ENCODE measurements around the gene C1QC. TPM values are rescaled to one million over a fixed set of nuclear protein-coding genes. Genes with fewer than 3 reads are reported as not detected.

Gene C1QC
- total and polyA plus RNA-seq, 5 donors: 32.7 to 196 (median 109) TPM

GRCh38 chr1:22683547-22683946 is 40.1 kb downstream of the C1QC start:
- intact Hi-C loops (cut with DNase I): no loop called here
- WGBS: 84% methylated on average over 1 of the region's 1 CpG
- Histone ChIP-seq H3K4me3 (ENCODE audit: low read length) (no peak overlapping the region), H3K27me3 (ENCODE audit: control insufficient read depth, insufficient read depth) (no peaks in the 10 kb centered on the region), H3K9me3 (ENCODE audit: control insufficient read depth, low read length) (no peaks in the 10 kb centered on the region), H3K4me1 (ENCODE audit: control insufficient read depth, insufficient read depth, low read length) (no peaks in the 10 kb centered on the region), H3K27ac (ENCODE audit: low read length) (no peak overlapping the region)
- no peak for DNase-seq
- no peak for ATAC-seq

- no peak overlapping the region for H3K4me3 ChIP-seq (ENCODE audit: low read length)
- H3K27me3 ChIP-seq (ENCODE audit: control insufficient read depth, insufficient read depth): no peaks in the 10 kb centered on the region
- no peak overlapping the region for H3K27ac ChIP-seq (ENCODE audit: low read length)
- no peak for DNase-seq
- intact Hi-C loops (cut with DNase I): no loop called here
- no peak for ATAC-seq
- H3K9me3 ChIP-seq (ENCODE audit: control insufficient read depth, low read length): no peaks in the 10 kb centered on the region
- no peaks in the 10 kb centered on the region for H3K4me1 ChIP-seq (ENCODE audit: control insufficient read depth, insufficient read depth, low read length)
- WGBS: 28% methylated on average over 10 of the region's 10 CpGs
Measured at GRCh38 chr1:22685591-22686059, 42.2 kb downstream of the C1QC start.

GRCh38 chr1:22687191-22687590 is 43.8 kb downstream of the C1QC start:
- Histone ChIP-seq H3K4me3 (ENCODE audit: low read length) (no peak overlapping the region), H3K27ac (ENCODE audit: low read length) (no peak overlapping the region), H3K4me1 (ENCODE audit: control insufficient read depth, insufficient read depth, low read length) (no peaks in the 10 kb centered on the region), H3K27me3 (ENCODE audit: control insufficient read depth, insufficient read depth) (no peaks in the 10 kb centered on the region), H3K9me3 (ENCODE audit: control insufficient read depth, low read length) (no peaks in the 10 kb centered on the region)
- DNase-seq (no peak), ATAC-seq (no peak)
- 79% methylated on average over 2 of the region's 2 CpGs for WGBS
- intact Hi-C loops (cut with DNase I): no loop called here

GRCh38 chr1:22688466-22688865 is 45.0 kb downstream of the C1QC start:
- ATAC-seq: no peak
- H3K9me3 ChIP-seq (ENCODE audit: control insufficient read depth, low read length): no peaks in the 10 kb centered on the region
- DNase-seq: no peak
- intact Hi-C loops (cut with DNase I): no loop called here
- H3K27ac ChIP-seq (ENCODE audit: low read length): no peak overlapping the region
- no peak overlapping the region for H3K4me3 ChIP-seq (ENCODE audit: low read length)
- no peaks in the 10 kb centered on the region for H3K27me3 ChIP-seq (ENCODE audit: control insufficient read depth, insufficient read depth)
- no peaks in the 10 kb centered on the region for H3K4me1 ChIP-seq (ENCODE audit: control insufficient read depth, insufficient read depth, low read length)

DNA sequence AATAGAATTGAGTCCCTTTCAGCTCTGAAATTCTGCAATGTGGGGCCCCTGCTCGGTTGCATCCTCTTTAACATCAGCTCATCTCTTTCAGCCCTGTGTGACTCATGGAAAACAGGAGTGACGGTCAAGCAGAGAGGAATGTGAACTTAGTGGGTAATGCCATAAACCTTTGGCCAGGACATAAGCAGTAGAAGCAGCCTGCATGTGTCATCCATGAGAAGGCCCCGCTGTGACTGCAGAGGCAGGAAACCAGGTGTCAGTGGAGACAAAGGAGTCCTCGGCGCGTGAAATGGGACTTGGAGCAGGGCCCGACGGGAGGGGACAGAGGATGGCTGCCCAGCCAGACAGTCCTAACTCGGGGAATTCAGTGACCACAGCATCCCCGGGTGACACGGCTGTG is 46.1 kb downstream of the C1QC start:
- DNase-seq (no peak), ATAC-seq (no peak)
- Histone ChIP-seq H3K4me3 (ENCODE audit: low read length) (no peak overlapping the region), H3K9me3 (ENCODE audit: control insufficient read depth, low read length) (no peaks in the 10 kb centered on the region), H3K27me3 (ENCODE audit: control insufficient read depth, insufficient read depth) (no peaks in the 10 kb centered on the region), H3K27ac (ENCODE audit: low read length) (no peak overlapping the region), H3K4me1 (ENCODE audit: control insufficient read depth, insufficient read depth, low read length) (no peaks in the 10 kb centered on the region)
- 59% methylated on average over 11 of the region's 11 CpGs for WGBS
- intact Hi-C loops (cut with DNase I): no loop called here

DNA sequence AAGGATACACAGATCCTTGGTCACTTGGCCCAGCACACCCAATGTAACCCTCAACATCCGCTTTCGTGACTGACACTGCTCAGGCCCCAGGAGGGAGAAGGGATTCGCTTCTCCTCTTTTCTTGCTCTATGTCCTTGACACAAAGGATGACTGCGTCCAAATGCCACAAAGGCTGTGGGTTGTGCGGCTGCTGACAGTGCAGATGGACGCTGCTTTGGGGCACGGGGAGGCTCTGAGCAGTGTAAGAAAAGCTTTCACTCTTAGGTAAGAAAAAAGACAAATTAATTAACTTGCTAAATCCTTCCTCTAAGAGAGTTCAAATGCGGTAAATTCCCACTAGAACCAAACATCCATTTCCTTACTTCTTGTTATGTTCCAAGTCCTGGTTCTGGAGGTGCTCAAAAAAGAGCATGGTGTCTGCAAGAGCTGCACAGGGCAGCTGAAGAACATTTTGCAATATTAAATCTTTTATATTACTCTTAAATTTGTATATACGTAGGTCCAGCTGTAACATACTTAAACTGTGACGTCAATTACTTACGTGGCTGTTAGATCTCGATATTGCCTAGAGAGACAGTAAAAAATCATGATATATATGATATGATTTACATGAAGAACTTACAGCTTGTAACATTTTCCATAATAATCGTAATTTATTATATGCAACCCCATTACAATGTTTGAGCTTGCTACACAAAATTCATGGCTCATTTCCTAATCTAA is 47.8 kb downstream of the C1QC start:
- Histone ChIP-seq H3K27me3 (ENCODE audit: control insufficient read depth, insufficient read depth) (no peaks in the 10 kb centered on the region), H3K4me3 (ENCODE audit: low read length) (no peak overlapping the region), H3K27ac (ENCODE audit: low read length) (no peak overlapping the region), H3K9me3 (ENCODE audit: control insufficient read depth, low read length) (no peaks in the 10 kb centered on the region), H3K4me1 (ENCODE audit: control insufficient read depth, insufficient read depth, low read length) (no peaks in the 10 kb centered on the region)
- 74% methylated on average over 13 of the region's 13 CpGs for WGBS
- DNase-seq (no peak), ATAC-seq (no peak)
- intact Hi-C loops (cut with DNase I): no loop called here

DNA sequence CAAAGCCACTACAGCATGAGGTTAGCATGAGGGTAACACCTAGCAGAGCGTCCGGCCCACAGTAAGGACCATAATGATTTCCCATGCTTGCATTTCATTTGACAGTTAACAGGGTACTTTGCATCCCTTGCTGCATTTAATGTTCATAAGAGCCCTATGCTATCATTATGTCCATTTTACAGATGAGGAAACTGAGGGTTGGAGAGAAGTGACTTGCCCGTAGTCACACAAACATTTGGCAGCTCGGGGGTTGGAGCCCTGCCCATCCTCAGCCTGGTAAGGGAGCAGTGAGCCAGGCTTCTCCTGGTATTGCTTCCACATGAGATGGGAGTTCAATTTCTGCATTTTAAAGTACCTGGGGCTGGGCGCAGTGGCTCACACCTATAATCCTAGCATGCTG is 50.7 kb downstream of the C1QC start:
- no peak for DNase-seq
- 89% methylated on average over 5 of the region's 5 CpGs for WGBS

DNA sequence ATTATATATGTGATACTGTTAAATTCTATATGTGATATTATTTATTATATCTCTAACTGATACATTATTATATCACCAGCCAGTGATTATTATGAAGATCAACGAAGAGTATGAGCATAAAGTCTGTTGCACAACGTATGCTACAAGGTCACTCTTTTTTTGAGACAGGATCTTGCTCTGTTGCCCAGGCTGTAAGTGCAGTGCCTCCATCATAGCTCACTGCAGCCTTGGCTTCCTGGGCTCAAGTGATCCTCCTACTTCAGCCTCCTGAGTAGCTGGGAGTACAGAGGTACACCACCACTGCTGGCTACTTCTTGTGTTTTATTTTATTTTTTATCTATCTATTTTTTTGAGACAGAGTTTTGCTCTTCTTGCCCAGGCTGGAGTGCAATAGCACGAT is 53.2 kb downstream of the C1QC start:
- H3K4me3 ChIP-seq (ENCODE audit: low read length): no peak overlapping the region
- no peaks in the 10 kb centered on the region for H3K27me3 ChIP-seq (ENCODE audit: control insufficient read depth, insufficient read depth)
- 82% methylated on average over 3 of the region's 3 CpGs for WGBS
- DNase-seq (no peak), ATAC-seq (no peak)
- H3K4me1 ChIP-seq (ENCODE audit: control insufficient read depth, insufficient read depth, low read length): no peaks in the 10 kb centered on the region
- intact Hi-C loops (cut with DNase I): no loop called here
- H3K9me3 ChIP-seq (ENCODE audit: control insufficient read depth, low read length): no peaks in the 10 kb centered on the region
- H3K27ac ChIP-seq (ENCODE audit: low read length): no peak overlapping the region

More for the DNA sequence above, 50.7 kb downstream of the C1QC start:
- Histone ChIP-seq H3K9me3 (ENCODE audit: control insufficient read depth, low read length) (no peaks in the 10 kb centered on the region), H3K4me3 (ENCODE audit: low read length) (no peak overlapping the region), H3K27me3 (ENCODE audit: control insufficient read depth, insufficient read depth) (no peaks in the 10 kb centered on the region), H3K4me1 (ENCODE audit: control insufficient read depth, insufficient read depth, low read length) (no peaks in the 10 kb centered on the region), H3K27ac (ENCODE audit: low read length) (no peak overlapping the region)
- ATAC-seq: no peak
- intact Hi-C loops (cut with DNase I): no loop called here

Small RNAs within 50 kb of the gene (microRNA-seq; reads per million reads assigned to microRNA genes)
- 0 reads per million in 2 donors for gene MIR6127

Other genes with a start within 250 kb of the C1QC start
- gene ZBTB40, start 191.8 kb upstream of the C1QC start, total RNA-seq: 10 to 100 TPM; 10.7 to 17.7 (median 14.9) TPM
- 5.3 TPM for gene ZBTB40, start 191.8 kb upstream of the C1QC start, polyA plus RNA-seq
- not detected for gene EPHA8, start 80.1 kb upstream of the C1QC start, total RNA-seq
- gene EPHA8, start 80.1 kb upstream of the C1QC start, polyA plus RNA-seq: not detected
- 100 to 1,000 TPM in 3 of 4 donors, 10 to 100 TPM in 1; 80.5 to 156 (median 127) TPM for gene C1QA, start 7.0 kb upstream of the C1QC start, total RNA-seq
- 51.4 TPM for gene C1QA, start 7.0 kb upstream of the C1QC start, polyA plus RNA-seq
- 100 to 1,000 TPM; 129 to 244 (median 166) TPM for gene C1QB, start 9.6 kb downstream of the C1QC start, total RNA-seq
- gene C1QB, start 9.6 kb downstream of the C1QC start, polyA plus RNA-seq: 53.5 TPM
- 1 to 10 TPM; 2.0 to 7.7 (median 3.9) TPM for gene EPHB2, start 67.2 kb downstream of the C1QC start, total RNA-seq
- 1.2 TPM for gene EPHB2, start 67.2 kb downstream of the C1QC start, polyA plus RNA-seq

Data from right cardiac atrium (tissue), 5 donors.